22Rv1 (cell line): Measurements from ENCODE around the gene FNDC7.

Experiments
- ZFX ChIP-seq: fragments of 450-650 bp; IDR thresholded peaks from 2 replicates; pipeline ENCODE4 v1.6.1; 2017; ENCODE audit warnings: antibody characterized with exemption, borderline replicate concordance
- TF ChIP-seq, protein P1 (sequence below): fragments of 450-650 bp; IDR thresholded peaks from 2 replicates; pipeline ENCODE4 v1.5.1; 2017; ENCODE audit warnings: mild to moderate bottlenecking

DNA sequence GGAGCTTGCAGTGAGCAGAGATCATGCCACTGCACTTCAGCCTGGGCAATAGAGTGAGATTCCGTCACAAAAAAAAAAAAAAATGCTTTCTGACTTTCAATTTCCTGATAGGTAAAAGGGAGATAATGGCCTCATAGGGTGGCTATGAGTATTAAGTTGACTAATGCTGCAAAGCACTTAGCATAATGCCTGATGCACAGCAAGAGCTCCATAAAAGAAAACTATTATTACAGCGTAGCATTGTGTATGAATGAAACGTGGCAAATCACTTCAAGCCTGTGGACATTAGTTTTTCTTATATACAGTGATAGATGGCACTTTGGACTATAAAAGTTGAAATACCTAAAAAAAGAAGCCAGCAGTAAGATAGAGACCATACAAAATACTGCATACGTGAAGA, 16.8 kb downstream of the FNDC7 start:
- TF ChIP-seq, protein P1, sequence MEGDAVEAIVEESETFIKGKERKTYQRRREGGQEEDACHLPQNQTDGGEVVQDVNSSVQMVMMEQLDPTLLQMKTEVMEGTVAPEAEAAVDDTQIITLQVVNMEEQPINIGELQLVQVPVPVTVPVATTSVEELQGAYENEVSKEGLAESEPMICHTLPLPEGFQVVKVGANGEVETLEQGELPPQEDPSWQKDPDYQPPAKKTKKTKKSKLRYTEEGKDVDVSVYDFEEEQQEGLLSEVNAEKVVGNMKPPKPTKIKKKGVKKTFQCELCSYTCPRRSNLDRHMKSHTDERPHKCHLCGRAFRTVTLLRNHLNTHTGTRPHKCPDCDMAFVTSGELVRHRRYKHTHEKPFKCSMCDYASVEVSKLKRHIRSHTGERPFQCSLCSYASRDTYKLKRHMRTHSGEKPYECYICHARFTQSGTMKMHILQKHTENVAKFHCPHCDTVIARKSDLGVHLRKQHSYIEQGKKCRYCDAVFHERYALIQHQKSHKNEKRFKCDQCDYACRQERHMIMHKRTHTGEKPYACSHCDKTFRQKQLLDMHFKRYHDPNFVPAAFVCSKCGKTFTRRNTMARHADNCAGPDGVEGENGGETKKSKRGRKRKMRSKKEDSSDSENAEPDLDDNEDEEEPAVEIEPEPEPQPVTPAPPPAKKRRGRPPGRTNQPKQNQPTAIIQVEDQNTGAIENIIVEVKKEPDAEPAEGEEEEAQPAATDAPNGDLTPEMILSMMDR, result no peak
- no peak for TF ChIP-seq ZFX
